GM12878 (cell line): ENCODE measurements around the gene SNED1.

Experiments used
- CHD1 ChIP-seq: IDR thresholded peaks from 2 replicates; pipeline ENCODE4 v1.6.1; 2012; ENCODE audit warnings: low read depth, low read length, improper control_type of control experiment
- NFYA ChIP-seq: IDR thresholded peaks from 2 replicates; pipeline ENCODE4 v1.6.1; 2011; ENCODE audit warnings: low read depth, mild to moderate bottlenecking, low read length, improper control_type of control experiment, borderline replicate concordance
- POLR2A ChIP-seq: IDR thresholded peaks from 2 replicates; pipeline ENCODE4 v1.6.1; 2011; ENCODE audit warnings: low read depth, mild to moderate bottlenecking, low read length
- POLR2AphosphoS5 ChIP-seq: IDR thresholded peaks from 2 replicates; pipeline ENCODE4 v1.6.1; 2011; ENCODE audit warnings: mild to moderate bottlenecking, low read length, inconsistent platforms

GRCh38 chr2:241087420-241088268 is 89.2 kb downstream of the SNED1 start:
- TF ChIP-seq POLR2A (no peak; the same call in 1 of the 2 replicates), CHD1 (no peak), POLR2AphosphoS5 (peak; percentile 60; the same call in 1 of the 2 replicates), NFYA (no peak)
